ENCODE results near the gene INO80.

Gene INO80

DNA sequence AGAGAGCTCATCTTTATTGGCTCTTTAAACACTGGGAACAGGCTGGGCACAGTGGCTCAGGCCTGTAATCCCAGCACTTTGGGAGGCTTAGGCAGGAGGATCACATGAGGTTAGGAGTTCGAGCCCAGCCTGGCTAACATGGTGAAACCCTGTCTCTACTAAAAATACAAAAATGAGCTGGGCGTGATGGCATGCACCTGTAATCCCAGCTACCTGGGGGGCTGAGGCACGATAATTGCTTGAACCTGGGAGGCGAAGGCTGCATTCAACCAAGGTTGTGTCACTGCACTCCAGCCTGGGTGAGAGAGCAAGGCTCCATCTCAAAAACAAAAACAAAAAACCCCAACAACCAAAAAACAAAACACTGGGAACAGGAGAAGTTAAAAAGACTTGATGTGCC is 90.7 kb downstream of the INO80 start:
- 87 to 93% methylated on average over 4 of the region's 4 CpGs for WGBS, 2 experiments
- H3K27ac ChIP-seq (ENCODE audit: insufficient read depth, low read depth, low read length, poor library complexity, severe bottlenecking): no peak overlapping the region
- H3K4me1 ChIP-seq (ENCODE audit: control insufficient read depth, insufficient read depth, low read length): no peaks in the 10 kb centered on the region
- no peak overlapping the region for H3K4me3 ChIP-seq (ENCODE audit: insufficient read depth, low read depth, low read length)
- no peaks in the 10 kb centered on the region for H3K9me3 ChIP-seq (ENCODE audit: control insufficient read depth, low read length)
- peaks cover 11% of the 10 kb centered on the region for H3K36me3 ChIP-seq (ENCODE audit: control insufficient read depth, insufficient read depth, low read length)
- H3K27me3 ChIP-seq (ENCODE audit: control insufficient read depth, insufficient read depth, low read length, poor library complexity, severe bottlenecking): no peaks in the 10 kb centered on the region

DNA sequence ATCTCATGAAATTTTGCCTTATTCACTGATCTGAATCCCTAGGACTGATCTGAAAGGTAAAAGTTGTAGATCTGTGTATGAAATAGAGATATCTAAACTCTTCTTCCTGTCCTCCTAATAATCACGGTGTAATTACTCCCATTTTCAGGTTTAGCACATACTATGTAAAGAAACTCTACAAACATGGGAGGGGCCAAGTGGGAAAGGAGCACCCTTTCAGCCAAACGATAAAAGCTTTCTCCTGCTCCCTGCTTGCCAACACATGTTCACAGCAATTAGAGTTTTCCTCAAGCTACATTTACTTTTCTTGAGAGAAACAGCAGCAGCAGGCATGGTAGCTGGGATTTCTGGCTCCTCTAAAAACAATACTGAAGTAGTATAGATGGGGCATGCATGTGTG is 91.2 kb downstream of the INO80 start:
- H3K4me1 ChIP-seq (ENCODE audit: control insufficient read depth, insufficient read depth, low read length): no peaks in the 10 kb centered on the region
- H3K9me3 ChIP-seq (ENCODE audit: control insufficient read depth, low read length): no peaks in the 10 kb centered on the region
- peaks cover 11% of the 10 kb centered on the region for H3K36me3 ChIP-seq (ENCODE audit: control insufficient read depth, insufficient read depth, low read length)
- WGBS, 2 experiments: 92 to 95% methylated on average over 2 of the region's 2 CpGs
- H3K4me3 ChIP-seq (ENCODE audit: insufficient read depth, low read depth, low read length): no peak overlapping the region
- no peak overlapping the region for H3K27ac ChIP-seq (ENCODE audit: insufficient read depth, low read depth, low read length, poor library complexity, severe bottlenecking)
- no peaks in the 10 kb centered on the region for H3K27me3 ChIP-seq (ENCODE audit: control insufficient read depth, insufficient read depth, low read length, poor library complexity, severe bottlenecking)

DNA sequence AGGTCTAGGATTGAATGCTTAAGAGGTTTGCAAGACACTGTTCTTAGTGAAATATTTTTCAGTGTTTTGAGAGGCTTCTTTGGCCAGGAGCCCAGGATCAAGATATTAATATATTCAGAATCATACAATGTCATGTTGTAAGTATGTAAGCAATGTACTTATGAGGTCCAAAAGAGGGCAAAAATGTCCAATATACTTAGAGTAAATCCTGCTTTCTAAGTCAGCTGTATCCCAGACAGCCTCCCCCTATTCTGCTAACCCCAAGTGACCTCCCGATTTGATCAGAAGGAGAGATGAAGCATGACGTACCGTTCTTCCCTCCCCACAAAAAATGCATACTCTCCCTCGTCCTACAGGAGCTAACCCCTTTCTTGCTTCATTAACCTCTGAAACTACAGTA is 91.9 kb downstream of the INO80 start:
- Histone ChIP-seq H3K36me3 (ENCODE audit: control insufficient read depth, insufficient read depth, low read length) (peaks cover 13% of the 10 kb centered on the region), H3K27ac (ENCODE audit: insufficient read depth, low read depth, low read length, poor library complexity, severe bottlenecking) (no peak overlapping the region), H3K4me3 (ENCODE audit: insufficient read depth, low read depth, low read length) (no peak overlapping the region), H3K9me3 (ENCODE audit: control insufficient read depth, low read length) (no peaks in the 10 kb centered on the region), H3K4me1 (ENCODE audit: control insufficient read depth, insufficient read depth, low read length) (no peaks in the 10 kb centered on the region), H3K27me3 (ENCODE audit: control insufficient read depth, insufficient read depth, low read length, poor library complexity, severe bottlenecking) (no peaks in the 10 kb centered on the region)
- 89 to 90% methylated on average over 4 of the region's 4 CpGs for WGBS, 2 experiments

DNA sequence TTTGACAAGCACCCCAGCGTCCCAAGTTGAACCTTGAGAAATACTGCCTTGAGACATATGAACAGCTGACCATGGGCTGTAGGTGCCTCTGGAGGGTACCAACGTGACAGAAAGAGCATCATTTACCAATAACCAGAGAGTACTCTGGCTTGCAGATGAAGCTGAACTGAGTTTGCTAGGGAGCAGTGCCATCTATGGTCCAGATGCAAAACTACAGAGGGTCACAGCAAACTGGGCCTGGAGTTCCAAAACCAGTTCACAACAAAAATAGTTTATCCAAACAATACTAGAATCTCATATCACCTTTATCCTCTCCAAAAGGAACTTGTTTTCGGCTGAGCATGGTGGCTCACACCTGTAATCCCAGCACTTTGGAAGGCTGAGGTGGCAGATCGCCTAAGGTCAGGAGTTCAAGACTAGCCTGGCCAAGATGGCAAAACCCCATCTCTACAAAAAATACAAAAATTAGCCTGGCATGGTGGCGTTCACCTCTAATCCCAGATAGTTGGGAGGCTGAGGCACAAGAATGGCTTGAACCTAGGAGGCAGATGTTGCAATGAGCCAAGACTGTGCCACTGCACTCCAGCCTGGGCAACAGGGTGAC is 93.5 kb downstream of the INO80 start:
- peaks cover 15% of the 10 kb centered on the region for H3K36me3 ChIP-seq (ENCODE audit: control insufficient read depth, insufficient read depth, low read length)

DNA sequence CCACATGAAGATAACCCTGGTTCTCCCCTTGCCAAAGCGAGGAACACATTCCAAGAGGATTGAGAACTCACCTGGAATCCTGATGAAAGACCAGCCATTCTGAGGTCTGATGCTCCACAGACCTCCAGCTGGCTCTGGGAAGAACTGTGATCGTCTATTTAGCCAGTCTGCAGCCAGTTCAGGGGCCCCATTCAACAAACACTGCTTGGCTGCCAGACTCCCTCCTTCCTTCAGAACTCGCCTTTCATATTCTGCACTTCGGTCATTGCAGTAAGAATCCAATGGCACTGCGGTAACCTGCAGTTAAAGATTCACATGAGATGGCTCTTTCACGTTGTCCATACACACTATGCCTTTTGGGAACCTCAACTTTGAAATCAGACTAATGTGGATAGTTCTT is 95.3 kb downstream of the INO80 start:
- H3K4me3 ChIP-seq (ENCODE audit: insufficient read depth, low read depth, low read length): no peak overlapping the region
- no peak overlapping the region for H3K27ac ChIP-seq (ENCODE audit: insufficient read depth, low read depth, low read length, poor library complexity, severe bottlenecking)
- H3K36me3 ChIP-seq (ENCODE audit: control insufficient read depth, insufficient read depth, low read length): peaks cover 15% of the 10 kb centered on the region
- no peaks in the 10 kb centered on the region for H3K4me1 ChIP-seq (ENCODE audit: control insufficient read depth, insufficient read depth, low read length)
- H3K27me3 ChIP-seq (ENCODE audit: control insufficient read depth, insufficient read depth, low read length, poor library complexity, severe bottlenecking): no peaks in the 10 kb centered on the region
- WGBS, 2 experiments: 93 to 94% methylated on average over 6 of the region's 6 CpGs
- H3K9me3 ChIP-seq (ENCODE audit: control insufficient read depth, low read length): no peaks in the 10 kb centered on the region

More for the DNA sequence above, 93.5 kb downstream of the INO80 start:
- H3K9me3 ChIP-seq (ENCODE audit: control insufficient read depth, low read length): no peaks in the 10 kb centered on the region
- no peak overlapping the region for H3K27ac ChIP-seq (ENCODE audit: insufficient read depth, low read depth, low read length, poor library complexity, severe bottlenecking)
- no peak overlapping the region for H3K4me3 ChIP-seq (ENCODE audit: insufficient read depth, low read depth, low read length)
- H3K4me1 ChIP-seq (ENCODE audit: control insufficient read depth, insufficient read depth, low read length): no peaks in the 10 kb centered on the region
- 71 to 77% methylated on average over 5 of the region's 5 CpGs for WGBS, 2 experiments
- no peaks in the 10 kb centered on the region for H3K27me3 ChIP-seq (ENCODE audit: control insufficient read depth, insufficient read depth, low read length, poor library complexity, severe bottlenecking)

DNA sequence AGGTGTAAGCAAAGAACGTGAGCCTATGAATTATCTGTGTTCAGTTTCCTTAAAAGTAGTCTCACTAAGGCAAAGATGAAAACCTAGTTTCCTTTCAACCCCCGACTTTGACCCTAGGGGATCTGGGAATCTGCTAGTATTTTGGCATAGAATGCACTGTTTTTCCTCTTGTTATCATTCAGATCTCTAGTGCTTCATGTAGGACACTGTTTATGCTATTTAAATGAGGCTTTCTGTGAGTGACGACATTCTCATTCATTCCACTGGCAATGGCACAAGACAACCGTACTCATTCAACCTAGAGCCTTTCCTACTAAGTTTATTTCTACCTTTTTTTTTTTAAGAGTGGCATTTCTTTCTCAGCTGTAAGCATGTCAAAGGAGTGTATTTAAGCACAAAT is 95.8 kb downstream of the INO80 start:
- Histone ChIP-seq H3K4me3 (ENCODE audit: insufficient read depth, low read depth, low read length) (no peak overlapping the region), H3K27me3 (ENCODE audit: control insufficient read depth, insufficient read depth, low read length, poor library complexity, severe bottlenecking) (no peaks in the 10 kb centered on the region), H3K27ac (ENCODE audit: insufficient read depth, low read depth, low read length, poor library complexity, severe bottlenecking) (no peak overlapping the region), H3K9me3 (ENCODE audit: control insufficient read depth, low read length) (no peaks in the 10 kb centered on the region), H3K4me1 (ENCODE audit: control insufficient read depth, insufficient read depth, low read length) (no peaks in the 10 kb centered on the region), H3K36me3 (ENCODE audit: control insufficient read depth, insufficient read depth, low read length) (peaks cover 15% of the 10 kb centered on the region)
- 98 to 99% methylated on average over 4 of the region's 4 CpGs for WGBS, 2 experiments

DNA sequence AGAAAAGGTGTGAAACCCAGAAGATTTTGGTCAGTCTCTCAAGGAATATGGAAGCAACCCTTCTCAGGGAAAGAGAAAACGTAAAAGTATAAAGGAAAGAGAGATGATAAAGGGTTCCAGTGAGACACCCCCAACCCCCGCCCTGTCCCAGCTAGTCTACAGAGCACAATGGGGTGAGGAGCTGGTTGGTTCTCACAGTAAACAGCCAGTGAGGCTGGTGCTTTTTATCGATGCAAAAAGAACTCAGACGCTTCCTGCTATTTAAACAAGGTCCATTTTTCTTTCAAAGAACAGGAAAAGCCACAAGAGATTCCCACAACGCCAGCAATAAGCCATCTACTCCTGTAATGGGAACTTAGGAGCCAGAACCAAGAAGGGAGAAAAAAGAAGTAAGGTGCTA is 96.9 kb downstream of the INO80 start:
- no peaks in the 10 kb centered on the region for H3K4me1 ChIP-seq (ENCODE audit: control insufficient read depth, insufficient read depth, low read length)
- no peaks in the 10 kb centered on the region for H3K9me3 ChIP-seq (ENCODE audit: control insufficient read depth, low read length)
- peaks cover 17% of the 10 kb centered on the region for H3K36me3 ChIP-seq (ENCODE audit: control insufficient read depth, insufficient read depth, low read length)
- no peaks in the 10 kb centered on the region for H3K27me3 ChIP-seq (ENCODE audit: control insufficient read depth, insufficient read depth, low read length, poor library complexity, severe bottlenecking)
- no peak overlapping the region for H3K27ac ChIP-seq (ENCODE audit: insufficient read depth, low read depth, low read length, poor library complexity, severe bottlenecking)
- 72 to 75% methylated on average over 5 of the region's 5 CpGs for WGBS, 2 experiments
- no peak overlapping the region for H3K4me3 ChIP-seq (ENCODE audit: insufficient read depth, low read depth, low read length)

DNA sequence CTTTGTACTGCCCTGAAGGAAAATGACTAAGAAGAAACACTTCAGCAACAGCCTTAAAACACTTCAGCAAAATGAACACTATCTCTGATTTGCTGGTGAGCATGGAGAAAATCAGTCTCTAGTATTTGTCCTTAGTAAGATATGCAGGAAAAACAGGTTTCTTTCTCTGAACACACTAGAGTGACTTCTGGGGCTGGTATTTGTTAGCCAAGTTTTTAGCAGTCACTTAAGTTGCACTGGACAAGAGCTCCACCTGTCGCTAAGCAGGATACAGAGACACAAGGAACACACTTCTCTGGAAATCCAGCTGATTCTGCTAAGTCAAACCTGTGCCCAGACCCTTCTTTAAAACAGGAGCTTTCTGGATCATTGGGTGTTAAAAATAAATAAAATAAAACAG is 97.5 kb downstream of the INO80 start:
- Histone ChIP-seq H3K4me3 (ENCODE audit: insufficient read depth, low read depth, low read length) (no peak overlapping the region), H3K36me3 (ENCODE audit: control insufficient read depth, insufficient read depth, low read length) (peaks cover 18% of the 10 kb centered on the region), H3K9me3 (ENCODE audit: control insufficient read depth, low read length) (no peaks in the 10 kb centered on the region), H3K4me1 (ENCODE audit: control insufficient read depth, insufficient read depth, low read length) (no peaks in the 10 kb centered on the region), H3K27me3 (ENCODE audit: control insufficient read depth, insufficient read depth, low read length, poor library complexity, severe bottlenecking) (no peaks in the 10 kb centered on the region), H3K27ac (ENCODE audit: insufficient read depth, low read depth, low read length, poor library complexity, severe bottlenecking) (no peak overlapping the region)
- 90 to 93% methylated on average over 1 of the region's 1 CpG for WGBS, 2 experiments

DNA sequence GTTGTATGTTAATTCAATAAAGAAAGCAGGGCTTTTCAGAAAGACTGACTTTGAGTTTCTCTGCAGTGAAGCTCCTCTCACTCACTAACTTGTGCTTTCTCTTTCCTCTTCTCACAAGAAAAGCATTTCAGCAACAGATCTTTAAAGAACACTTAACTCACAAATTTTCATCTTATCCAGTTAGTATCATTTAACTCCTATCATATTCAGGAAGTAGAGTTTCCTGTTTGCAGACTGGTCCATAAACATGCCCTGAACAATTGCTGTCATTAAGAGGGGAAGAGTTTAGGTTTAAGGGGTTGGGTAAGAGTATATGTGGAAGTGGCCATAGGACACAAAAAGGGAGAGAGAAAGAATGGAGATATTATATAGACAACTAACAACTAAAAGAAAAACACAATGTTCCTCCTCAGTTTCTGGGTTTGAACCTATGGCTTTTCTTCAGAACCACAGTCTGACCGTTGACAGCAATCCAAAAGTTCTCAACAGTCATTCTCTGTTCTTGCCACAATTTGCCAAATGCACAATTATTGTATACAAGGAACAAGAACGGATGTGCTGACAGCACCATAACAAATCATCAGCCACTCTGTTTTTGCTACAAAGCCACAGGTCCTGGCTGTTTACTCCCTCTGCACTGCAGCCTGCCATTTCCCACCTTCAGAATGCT is 98.9 kb downstream of the INO80 start:
- Histone ChIP-seq H3K9me3 (ENCODE audit: control insufficient read depth, low read length) (no peaks in the 10 kb centered on the region), H3K27me3 (ENCODE audit: control insufficient read depth, insufficient read depth, low read length, poor library complexity, severe bottlenecking) (no peaks in the 10 kb centered on the region), H3K4me3 (ENCODE audit: insufficient read depth, low read depth, low read length) (no peak overlapping the region), H3K27ac (ENCODE audit: insufficient read depth, low read depth, low read length, poor library complexity, severe bottlenecking) (no peak overlapping the region), H3K4me1 (ENCODE audit: control insufficient read depth, insufficient read depth, low read length) (no peaks in the 10 kb centered on the region), H3K36me3 (ENCODE audit: control insufficient read depth, insufficient read depth, low read length) (peaks cover 18% of the 10 kb centered on the region)
- 91 to 97% methylated on average over 2 of the region's 2 CpGs for WGBS, 2 experiments

DNA sequence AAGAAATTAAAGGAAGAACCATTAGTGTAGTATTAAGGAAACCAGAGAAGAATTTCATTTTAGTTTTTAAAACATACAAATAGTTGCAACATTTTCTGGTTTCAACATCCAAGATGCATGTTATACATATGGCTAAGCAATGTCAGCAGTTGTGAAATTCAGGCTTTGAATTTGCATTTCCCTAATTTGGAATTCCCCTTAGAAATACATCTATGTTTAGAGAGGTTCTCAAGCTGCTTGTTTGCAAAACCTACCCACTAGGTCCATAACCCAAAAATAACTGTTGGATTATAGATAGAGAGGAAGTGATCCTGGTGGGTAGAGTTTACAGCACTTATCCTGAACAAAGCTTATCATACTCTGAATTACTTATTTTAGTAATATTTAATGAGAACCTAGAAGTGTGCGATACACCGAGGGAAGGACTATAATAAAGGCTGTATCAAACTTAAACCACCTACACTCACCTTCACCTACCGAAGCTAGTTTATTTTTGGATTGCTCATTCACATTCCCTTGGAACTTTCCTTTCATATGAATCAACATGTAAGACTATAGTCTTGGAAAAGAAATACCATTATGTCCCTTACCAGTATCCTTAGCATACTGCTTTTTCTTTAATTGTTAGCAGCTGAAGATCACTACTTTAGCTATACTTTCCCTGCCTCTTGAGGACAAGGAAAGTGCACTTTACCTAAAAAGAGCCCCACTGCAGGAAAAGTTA is 102.2 kb downstream of the INO80 start:
- no peaks in the 10 kb centered on the region for H3K9me3 ChIP-seq (ENCODE audit: control insufficient read depth, low read length)
- WGBS, 2 experiments: 97 to 100% methylated on average over 3 of the region's 3 CpGs
- no peak overlapping the region for H3K4me3 ChIP-seq (ENCODE audit: insufficient read depth, low read depth, low read length)
- no peak overlapping the region for H3K27ac ChIP-seq (ENCODE audit: insufficient read depth, low read depth, low read length, poor library complexity, severe bottlenecking)
- H3K36me3 ChIP-seq (ENCODE audit: control insufficient read depth, insufficient read depth, low read length): peaks cover 14% of the 10 kb centered on the region
- H3K4me1 ChIP-seq (ENCODE audit: control insufficient read depth, insufficient read depth, low read length): no peaks in the 10 kb centered on the region
- no peaks in the 10 kb centered on the region for H3K27me3 ChIP-seq (ENCODE audit: control insufficient read depth, insufficient read depth, low read length, poor library complexity, severe bottlenecking)
